Measurements from ENCODE around the gene JMJD6. TPM values are rescaled to one million over a fixed set of nuclear protein-coding genes. Genes with fewer than 3 reads are reported as not detected.

JMJD6 gene
- total RNA-seq, 1 donor from 2014 or later, result 25.8 TPM

- no peak for TF ChIP-seq CTCF (IDR thresholded peaks at IDR 0.05; ENCODE audit: insufficient read depth, low read length, poor library complexity, severe bottlenecking)
- Histone ChIP-seq H3K27me3 (ENCODE audit: control insufficient read depth, insufficient read depth, low read length) (no peaks in the 10 kb centered on the region), H3K4me3 (ENCODE audit: low read depth, low read length) (no peak overlapping the region), H3K36me3 (ENCODE audit: control insufficient read depth, insufficient read depth, low read length) (no peaks in the 10 kb centered on the region)
- no peak for DNase-seq (ENCODE audit: low read depth)
Measured at GRCh38 chr17:76688165-76688622, 38.2 kb downstream of the JMJD6 start.

GRCh38 chr17:76687298-76688164 is 38.9 kb downstream of the JMJD6 start:
- DNase-seq (ENCODE audit: low read depth), result no peak
- TF ChIP-seq CTCF (IDR thresholded peaks at IDR 0.05; ENCODE audit: insufficient read depth, low read length, poor library complexity, severe bottlenecking), result no peak
- Histone ChIP-seq H3K4me3 (ENCODE audit: low read depth, low read length) (no peak overlapping the region), H3K27me3 (ENCODE audit: control insufficient read depth, insufficient read depth, low read length) (no peaks in the 10 kb centered on the region), H3K36me3 (ENCODE audit: control insufficient read depth, insufficient read depth, low read length) (no peaks in the 10 kb centered on the region)

GRCh38 chr17:76686538-76687297 is 39.7 kb downstream of the JMJD6 start:
- no peak for DNase-seq (ENCODE audit: low read depth)
- TF ChIP-seq CTCF (IDR thresholded peaks at IDR 0.05; ENCODE audit: insufficient read depth, low read length, poor library complexity, severe bottlenecking), result no peak
- no peaks in the 10 kb centered on the region for H3K27me3 ChIP-seq (ENCODE audit: control insufficient read depth, insufficient read depth, low read length)
- no peaks in the 10 kb centered on the region for H3K36me3 ChIP-seq (ENCODE audit: control insufficient read depth, insufficient read depth, low read length)
- no peak overlapping the region for H3K4me3 ChIP-seq (ENCODE audit: low read depth, low read length)

GRCh38 chr17:76685846-76686245 is 40.6 kb downstream of the JMJD6 start:
- DNase-seq (ENCODE audit: low read depth), result no peak
- Histone ChIP-seq H3K36me3 (ENCODE audit: control insufficient read depth, insufficient read depth, low read length) (no peaks in the 10 kb centered on the region), H3K27me3 (ENCODE audit: control insufficient read depth, insufficient read depth, low read length) (no peaks in the 10 kb centered on the region), H3K4me3 (ENCODE audit: low read depth, low read length) (no peak overlapping the region)
- TF ChIP-seq CTCF (IDR thresholded peaks at IDR 0.05; ENCODE audit: insufficient read depth, low read length, poor library complexity, severe bottlenecking), result no peak

GRCh38 chr17:76685366-76685765 is 41.0 kb downstream of the JMJD6 start:
- Histone ChIP-seq H3K36me3 (ENCODE audit: control insufficient read depth, insufficient read depth, low read length) (no peaks in the 10 kb centered on the region), H3K27me3 (ENCODE audit: control insufficient read depth, insufficient read depth, low read length) (no peaks in the 10 kb centered on the region), H3K4me3 (ENCODE audit: low read depth, low read length) (no peak overlapping the region)
- no peak for TF ChIP-seq CTCF (IDR thresholded peaks at IDR 0.05; ENCODE audit: insufficient read depth, low read length, poor library complexity, severe bottlenecking)
- DNase-seq (ENCODE audit: low read depth), result no peak
